SK-N-SH (cell line): ENCODE results near the gene PHOSPHO1. TPM values are rescaled to one million over a fixed set of nuclear protein-coding genes. Genes with fewer than 3 reads are reported as not detected.

Experiments used
- CTCF ChIA-PET: fragments of 300-600, 350-600 bp; formaldehyde crosslinking; extraction: SDS; loops from one replicate; lab custom pipeline; 2021; lab: Yijun Ruan, JAX
- POLR2A ChIA-PET: fragments of 350-600 bp; sonication (Branson Sonifier 250); formaldehyde crosslinking; extraction: SDS; loops from one replicate; lab custom pipeline; 2020; ENCODE audit warnings: antibody characterized with exemption, inconsistent platforms; lab: Yijun Ruan, JAX
- DNase-seq: peaks from one replicate; pipeline ENCODE4 v3.0.0; 2012
- H2AFZ ChIP-seq: fragments of 200-600 bp; sonication (generic); 2 replicates; pipeline ENCODE4 v1.8.1; 2016; ENCODE audit warnings: antibody characterized with exemption, mild to moderate bottlenecking, low read depth
- H3F3A ChIP-seq: fragments of 200-600 bp; sonication (generic); replicated peaks from 2 replicates; pipeline ENCODE3; 2016; ENCODE audit warnings: antibody characterized with exemption, mild to moderate bottlenecking; ENCODE audit not compliant: insufficient read depth
- H3K27ac ChIP-seq, 2 experiments: fragments of 200-500 bp in 1 of 2; fragments of 200-600 bp in 1 of 2; sonication (Bioruptor generic) in 1 of 2; sonication (generic), shearing (Covaris generic) in 1 of 2; 2 replicates each; pipeline versions ENCODE4 v1.5.1 to v1.6.1; 2014 to 2016; ENCODE audit warnings: low read depth in 2 of 2, inconsistent platforms in 1 of 2, low read length in 1 of 2, mild to moderate bottlenecking in 1 of 2, mixed read lengths in 1 of 2
- H3K27me3 ChIP-seq: fragments of 200-600 bp; sonication (generic), shearing (Covaris generic); 2 replicates; pipeline ENCODE4 v1.6.1; 2016; ENCODE audit warnings: mixed run types; ENCODE audit not compliant: insufficient read depth
- H3K36me3 ChIP-seq, 2 experiments: fragments of 200-500 bp in 1 of 2; fragments of 200-600 bp in 1 of 2; sonication (Bioruptor generic) in 1 of 2; sonication (generic) in 1 of 2; replicated peaks in 1 of 2; 2 replicates each; pipeline versions ENCODE3 to v1.5.1; 2014 to 2016; ENCODE audit warnings: low read length in 1 of 2, mild to moderate bottlenecking in 1 of 2; ENCODE audit not compliant: insufficient read depth in 2 of 2, control insufficient read depth in 1 of 2
- H3K4me1 ChIP-seq, 2 experiments: fragments of 200-500 bp in 1 of 2; fragments of 200-600 bp in 1 of 2; sonication (Bioruptor generic) in 1 of 2; sonication (generic), shearing (Covaris generic) in 1 of 2; 2 replicates each; pipeline versions ENCODE4 v1.5.1 to v1.6.1; 2014 to 2016; ENCODE audit warnings: low read depth in 1 of 2, low read length in 1 of 2, mixed run types in 1 of 2; ENCODE audit not compliant: insufficient read depth in 2 of 2, control insufficient read depth in 1 of 2
- H3K4me2 ChIP-seq: fragments of 200-600 bp; sonication (generic), shearing (Covaris generic); 2 replicates; pipeline ENCODE4 v1.6.1; 2017; ENCODE audit warnings: mixed run types
- H3K4me3 ChIP-seq, 2 experiments: fragments of 200-500 bp in 1 of 2; fragments of 200-600 bp in 1 of 2; sonication (Bioruptor generic) in 1 of 2; sonication (generic), shearing (Covaris generic) in 1 of 2; 2 replicates each; pipeline versions ENCODE4 v1.5.1 to v1.8.1; 2014 to 2016; ENCODE audit warnings: low read depth in 2 of 2, inconsistent platforms in 1 of 2, low read length in 1 of 2, mild to moderate bottlenecking in 1 of 2, mixed read lengths in 1 of 2, moderate library complexity in 1 of 2
- H3K79me2 ChIP-seq: fragments of 200-600 bp; sonication (generic); 2 replicates; pipeline ENCODE4 v1.8.1; 2017; ENCODE audit warnings: mild to moderate bottlenecking; ENCODE audit not compliant: insufficient read depth
- H3K9ac ChIP-seq: fragments of 200-600 bp; sonication (generic); 2 replicates; pipeline ENCODE4 v1.6.1; 2017; ENCODE audit warnings: mixed run types
- H3K9me2 ChIP-seq: fragments of 200-600 bp; sonication (generic); 2 replicates; pipeline ENCODE4 v1.6.1; 2017; ENCODE audit warnings: mixed run types
- H3K9me3 ChIP-seq: fragments of 200-600 bp; sonication (generic); 2 replicates; pipeline ENCODE4 v1.6.1; 2017; ENCODE audit warnings: mixed run types, mild to moderate bottlenecking, moderate library complexity
- H4K20me1 ChIP-seq: fragments of 200-600 bp; sonication (generic); 2 replicates; pipeline ENCODE4 v1.6.1; 2017; ENCODE audit warnings: mild to moderate bottlenecking, mixed run types; ENCODE audit not compliant: insufficient read depth
- ELF1 ChIP-seq: IDR thresholded peaks from 2 replicates; pipeline ENCODE4 v1.4.0; 2012
- EZH2phosphoT487 ChIP-seq: fragments of 200-600 bp; sonication (generic); IDR thresholded peaks from 2 replicates; pipeline ENCODE4 v1.6.1; 2017; ENCODE audit warnings: low read depth, mixed run types, mild to moderate bottlenecking, antibody characterized with exemption, moderate library complexity, borderline replicate concordance
- FOSL2 ChIP-seq: IDR thresholded peaks from 2 replicates; pipeline ENCODE4 v1.4.0; 2012; ENCODE audit warnings: low read depth, mild to moderate bottlenecking, moderate library complexity, borderline replicate concordance
- FOXM1 ChIP-seq: IDR thresholded peaks from 2 replicates; pipeline ENCODE4 v1.4.0; 2012; ENCODE audit warnings: low read depth, mild to moderate bottlenecking
- GABPA ChIP-seq: IDR thresholded peaks from 2 replicates; pipeline ENCODE4 v1.4.0; 2012; ENCODE audit warnings: low read depth, mild to moderate bottlenecking
- JUND ChIP-seq: IDR thresholded peaks from 2 replicates; pipeline ENCODE4 v1.4.0; 2012
- MEF2A ChIP-seq: IDR thresholded peaks from 2 replicates; pipeline ENCODE4 v1.4.0; 2012; ENCODE audit warnings: low read depth, borderline replicate concordance
- NFIC ChIP-seq: IDR thresholded peaks from 2 replicates; pipeline ENCODE4 v1.4.0; 2012; ENCODE audit warnings: borderline replicate concordance
- RXRA ChIP-seq: IDR thresholded peaks from 2 replicates; pipeline ENCODE4 v1.4.0; 2012; ENCODE audit warnings: low read depth, mild to moderate bottlenecking, borderline replicate concordance
- SIN3A ChIP-seq: IDR thresholded peaks from 2 replicates; pipeline ENCODE4 v1.6.1; 2012; ENCODE audit warnings: low read depth, mild to moderate bottlenecking, low read length, moderate library complexity, borderline replicate concordance
- SMC3 ChIP-seq: IDR thresholded peaks from 2 replicates; pipeline ENCODE4 v1.6.1; 2012; ENCODE audit warnings: low read depth, low read length, improper control_type of control experiment
- TCF12 ChIP-seq: IDR thresholded peaks from 2 replicates; pipeline ENCODE4 v1.4.0; 2012
- WGBS: methylation state at CpG from one replicate; pipeline ENCODE4 v1.1.6; 2017; ENCODE audit warnings: low lambda C conversion rate; 5-methylcytosine and 5-hydroxymethylcytosine counted together
- polyA plus RNA-seq, 3 experiments: library from polyadenylated mRNA; depleted of rRNA; stranded (reverse); fragments of >200 nt; gene quantifications; 2 replicates each; pipeline ENCODE4 v1.2.3, GENCODE V29; 2012
- TF ChIP-seq, protein P1 (sequence below): IDR thresholded peaks from 2 replicates; pipeline ENCODE4; 2012
- TF ChIP-seq, protein P2 (sequence below): IDR thresholded peaks from 2 replicates; pipeline ENCODE4 v1.4.0; 2012; ENCODE audit warnings: low read depth
- TF ChIP-seq, protein P3 (sequence below): fragments of 150-350 bp; IDR thresholded peaks from 2 replicates; pipeline ENCODE4 v1.6.1; 2016; ENCODE audit warnings: mild to moderate bottlenecking, low read depth, low read length
- TF ChIP-seq, protein P4 (sequence below): fragments of 200-600 bp; sonication (generic); IDR thresholded peaks from 2 replicates; pipeline ENCODE4 v1.6.1; 2017; ENCODE audit warnings: antibody characterized with exemption, mild to moderate bottlenecking, moderate library complexity
- TF ChIP-seq, protein P5 (sequence below): fragments of 150-350 bp; IDR thresholded peaks from 2 replicates; pipeline ENCODE4 v1.6.1; 2017; ENCODE audit warnings: antibody characterized with exemption, low read length, low read depth, borderline replicate concordance

PHOSPHO1 gene
- polyA plus RNA-seq, 1 of the 3 experiments (the other 2 are of a cell fraction) = not detected

DNA sequence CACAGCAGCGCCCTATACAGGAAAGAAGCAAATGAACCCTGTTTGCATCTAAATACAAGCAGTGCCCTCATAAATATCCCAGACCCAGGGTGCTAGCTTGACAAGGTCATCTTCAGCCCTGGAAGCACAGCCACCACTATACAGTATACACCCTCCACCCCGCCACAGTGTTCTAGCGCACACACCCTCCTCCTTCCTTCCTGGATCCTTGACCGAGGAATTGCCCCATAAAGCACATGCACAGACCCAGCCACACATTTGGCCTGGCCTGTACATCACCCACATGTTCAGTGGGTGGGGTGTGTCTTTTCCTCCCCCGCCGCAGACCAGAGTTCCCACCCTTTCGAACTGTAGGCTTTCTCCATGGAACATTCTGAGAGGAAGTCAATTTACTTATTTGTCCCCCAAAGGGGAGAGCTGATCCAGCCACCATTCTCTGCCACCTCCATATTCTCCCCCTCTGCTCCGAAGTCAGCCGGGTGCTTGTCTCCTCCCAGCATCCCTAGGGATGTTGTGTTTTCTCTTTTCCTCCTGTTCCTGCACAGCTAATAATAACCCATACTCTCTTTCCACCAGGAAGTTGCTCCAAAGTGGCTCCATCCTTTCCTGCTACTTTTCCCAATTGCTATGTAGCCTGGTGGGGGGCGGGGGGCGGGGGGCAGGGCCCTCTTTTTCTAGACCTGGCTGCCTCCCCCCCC lies 13.5 kb downstream of the PHOSPHO1 start:
- Histone ChIP-seq H3K79me2 (no peaks in the 10 kb centered on the region), H3K4me1 (no peaks in the 10 kb centered on the region), H3K4me3 (no peak overlapping the region), H3K9me3 (no peaks in the 10 kb centered on the region), H3K9me2 (no peaks in the 10 kb centered on the region), H3K9ac (no peak overlapping the region), H2AFZ (no peak overlapping the region), H3F3A (peaks cover 3% of the 10 kb centered on the region), H3K27me3 (no peaks in the 10 kb centered on the region; the same call in 1 of the 2 replicates), H3K4me2 (no peak overlapping the region), H3K36me3 (no peaks in the 10 kb centered on the region), H3K27ac (no peak overlapping the region), H4K20me1 (no peaks in the 10 kb centered on the region)
- peak; percentile 40 for DNase-seq
- TF ChIP-seq NFIC (no peak), EZH2phosphoT487 (no peak), FOSL2 (no peak), SIN3A (no peak), SMC3 (no peak), TCF12 (no peak)
- TF ChIP-seq, protein P1, sequence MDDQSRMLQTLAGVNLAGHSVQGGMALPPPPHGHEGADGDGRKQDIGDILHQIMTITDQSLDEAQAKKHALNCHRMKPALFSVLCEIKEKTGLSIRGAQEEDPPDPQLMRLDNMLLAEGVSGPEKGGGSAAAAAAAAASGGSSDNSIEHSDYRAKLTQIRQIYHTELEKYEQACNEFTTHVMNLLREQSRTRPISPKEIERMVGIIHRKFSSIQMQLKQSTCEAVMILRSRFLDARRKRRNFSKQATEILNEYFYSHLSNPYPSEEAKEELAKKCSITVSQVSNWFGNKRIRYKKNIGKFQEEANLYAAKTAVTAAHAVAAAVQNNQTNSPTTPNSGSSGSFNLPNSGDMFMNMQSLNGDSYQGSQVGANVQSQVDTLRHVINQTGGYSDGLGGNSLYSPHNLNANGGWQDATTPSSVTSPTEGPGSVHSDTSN = no peak
- TF ChIP-seq, protein P2, sequence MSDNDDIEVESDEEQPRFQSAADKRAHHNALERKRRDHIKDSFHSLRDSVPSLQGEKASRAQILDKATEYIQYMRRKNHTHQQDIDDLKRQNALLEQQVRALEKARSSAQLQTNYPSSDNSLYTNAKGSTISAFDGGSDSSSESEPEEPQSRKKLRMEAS = no peak
- TF ChIP-seq, protein P3, sequence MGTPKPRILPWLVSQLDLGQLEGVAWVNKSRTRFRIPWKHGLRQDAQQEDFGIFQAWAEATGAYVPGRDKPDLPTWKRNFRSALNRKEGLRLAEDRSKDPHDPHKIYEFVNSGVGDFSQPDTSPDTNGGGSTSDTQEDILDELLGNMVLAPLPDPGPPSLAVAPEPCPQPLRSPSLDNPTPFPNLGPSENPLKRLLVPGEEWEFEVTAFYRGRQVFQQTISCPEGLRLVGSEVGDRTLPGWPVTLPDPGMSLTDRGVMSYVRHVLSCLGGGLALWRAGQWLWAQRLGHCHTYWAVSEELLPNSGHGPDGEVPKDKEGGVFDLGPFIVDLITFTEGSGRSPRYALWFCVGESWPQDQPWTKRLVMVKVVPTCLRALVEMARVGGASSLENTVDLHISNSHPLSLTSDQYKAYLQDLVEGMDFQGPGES = no peak
- TF ChIP-seq, protein P4, sequence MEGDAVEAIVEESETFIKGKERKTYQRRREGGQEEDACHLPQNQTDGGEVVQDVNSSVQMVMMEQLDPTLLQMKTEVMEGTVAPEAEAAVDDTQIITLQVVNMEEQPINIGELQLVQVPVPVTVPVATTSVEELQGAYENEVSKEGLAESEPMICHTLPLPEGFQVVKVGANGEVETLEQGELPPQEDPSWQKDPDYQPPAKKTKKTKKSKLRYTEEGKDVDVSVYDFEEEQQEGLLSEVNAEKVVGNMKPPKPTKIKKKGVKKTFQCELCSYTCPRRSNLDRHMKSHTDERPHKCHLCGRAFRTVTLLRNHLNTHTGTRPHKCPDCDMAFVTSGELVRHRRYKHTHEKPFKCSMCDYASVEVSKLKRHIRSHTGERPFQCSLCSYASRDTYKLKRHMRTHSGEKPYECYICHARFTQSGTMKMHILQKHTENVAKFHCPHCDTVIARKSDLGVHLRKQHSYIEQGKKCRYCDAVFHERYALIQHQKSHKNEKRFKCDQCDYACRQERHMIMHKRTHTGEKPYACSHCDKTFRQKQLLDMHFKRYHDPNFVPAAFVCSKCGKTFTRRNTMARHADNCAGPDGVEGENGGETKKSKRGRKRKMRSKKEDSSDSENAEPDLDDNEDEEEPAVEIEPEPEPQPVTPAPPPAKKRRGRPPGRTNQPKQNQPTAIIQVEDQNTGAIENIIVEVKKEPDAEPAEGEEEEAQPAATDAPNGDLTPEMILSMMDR = no peak
- 63% methylated on average over 11 of the region's 11 CpGs for WGBS
- ChIA-PET POLR2A (no interaction called here), CTCF (interaction anchor here (1.1 to 9.5 kb wide), 2 partner anchors 10 to 191 kb away, joined by 3 to 105 read pairs; partner anchors contain the start of gene PHOSPHO1)

DNA sequence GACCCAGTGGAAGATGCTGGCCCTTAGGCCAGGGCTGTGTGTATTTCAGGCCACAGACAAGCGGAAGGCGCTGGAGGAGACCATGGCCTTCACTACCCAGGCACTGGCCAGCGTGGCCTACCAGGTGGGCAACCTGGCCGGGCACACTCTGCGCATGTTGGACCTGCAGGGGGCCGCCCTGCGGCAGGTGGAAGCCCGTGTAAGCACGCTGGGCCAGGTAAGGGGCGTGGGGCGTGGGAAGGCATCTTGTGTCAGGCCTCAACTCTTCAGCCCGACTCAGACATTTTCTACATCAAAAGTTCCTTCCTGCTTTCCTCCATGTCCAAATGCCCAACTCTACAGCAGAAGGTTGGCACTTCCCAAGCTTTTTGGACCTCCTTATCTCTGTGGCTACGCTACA lies 14.1 kb downstream of the PHOSPHO1 start:
- no peak for DNase-seq
- H3K9me3 ChIP-seq = no peaks in the 10 kb centered on the region
- H3F3A ChIP-seq = peaks cover 9% of the 10 kb centered on the region
- POLR2A ChIA-PET = no interaction called here
- no peaks in the 10 kb centered on the region for H4K20me1 ChIP-seq
- H3K79me2 ChIP-seq = no peaks in the 10 kb centered on the region
- no peaks in the 10 kb centered on the region for H3K9me2 ChIP-seq
- H3K27ac ChIP-seq = no peak overlapping the region
- H3K4me2 ChIP-seq = no peak overlapping the region
- no peak for TF ChIP-seq RXRA
- TF ChIP-seq, protein P5, sequence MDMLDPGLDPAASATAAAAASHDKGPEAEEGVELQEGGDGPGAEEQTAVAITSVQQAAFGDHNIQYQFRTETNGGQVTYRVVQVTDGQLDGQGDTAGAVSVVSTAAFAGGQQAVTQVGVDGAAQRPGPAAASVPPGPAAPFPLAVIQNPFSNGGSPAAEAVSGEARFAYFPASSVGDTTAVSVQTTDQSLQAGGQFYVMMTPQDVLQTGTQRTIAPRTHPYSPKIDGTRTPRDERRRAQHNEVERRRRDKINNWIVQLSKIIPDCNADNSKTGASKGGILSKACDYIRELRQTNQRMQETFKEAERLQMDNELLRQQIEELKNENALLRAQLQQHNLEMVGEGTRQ = no peak
- no peak for TF ChIP-seq MEF2A
- no peak for TF ChIP-seq FOSL2
- no peak for TF ChIP-seq FOXM1
- TF ChIP-seq JUND = no peak
- no peak for TF ChIP-seq GABPA
- TF ChIP-seq SMC3 = no peak
- TF ChIP-seq ELF1 = no peak
- CTCF ChIA-PET = interaction anchor here (9.5 kb wide), 1 partner anchor 11 kb away, joined by 105 read pairs; the partner anchor contains the start of gene PHOSPHO1
- WGBS = 88% methylated on average over 13 of the region's 13 CpGs
- no peak overlapping the region for H3K9ac ChIP-seq
- no peak overlapping the region for H2AFZ ChIP-seq
- H3K4me1 ChIP-seq = no peaks in the 10 kb centered on the region
- no peaks in the 10 kb centered on the region for H3K36me3 ChIP-seq
- no peak overlapping the region for H3K4me3 ChIP-seq
- H3K27me3 ChIP-seq = no peaks in the 10 kb centered on the region; the same call in 1 of the 2 replicates
